ENCODE results near the gene LRRC7. TPM values are rescaled to one million over a fixed set of nuclear protein-coding genes. Genes with fewer than 3 reads are reported as not detected.

Gene LRRC7
- total RNA-seq, 1 donor, result under 0.01 TPM

GRCh38 chr1:69827732-69828131 is 260.0 kb downstream of the LRRC7 start:
- TF ChIP-seq CTCF (IDR thresholded peaks at IDR 0.05; ENCODE audit: extremely low read depth, low read depth, low read length), result no peak
- Histone ChIP-seq H3K27me3 (ENCODE audit: insufficient read depth, low read length) (no peaks in the 10 kb centered on the region), H3K27ac (ENCODE audit: low read depth, low read length) (no peak overlapping the region), H3K79me2 (ENCODE audit: insufficient read depth, low read length) (no peaks in the 10 kb centered on the region), H3K9me3 (ENCODE audit: low read depth, low read length) (no peaks in the 10 kb centered on the region), H3K4me2 (ENCODE audit: insufficient read depth, low read length) (no peak overlapping the region), H3K4me3 (ENCODE audit: insufficient read depth, low read length) (no peak overlapping the region), H2AFZ (ENCODE audit: low read length) (no peak overlapping the region), H4K20me1 (ENCODE audit: insufficient read depth, low read length) (no peaks in the 10 kb centered on the region), H3K36me3 (ENCODE audit: insufficient read depth, low read length) (no peaks in the 10 kb centered on the region), H3K4me1 (ENCODE audit: insufficient read depth, low read length) (no peaks in the 10 kb centered on the region)
- no peak for DNase-seq (ENCODE audit: insufficient read length, low spot score, missing footprints)

GRCh38 chr1:69833536-69833935 is 265.8 kb downstream of the LRRC7 start:
- Histone ChIP-seq H3K4me1 (ENCODE audit: insufficient read depth, low read length) (no peaks in the 10 kb centered on the region), H4K20me1 (ENCODE audit: insufficient read depth, low read length) (no peaks in the 10 kb centered on the region), H3K27me3 (ENCODE audit: insufficient read depth, low read length) (no peaks in the 10 kb centered on the region), H3K79me2 (ENCODE audit: insufficient read depth, low read length) (no peaks in the 10 kb centered on the region), H3K36me3 (ENCODE audit: insufficient read depth, low read length) (no peaks in the 10 kb centered on the region), H2AFZ (ENCODE audit: low read length) (no peak overlapping the region), H3K4me2 (ENCODE audit: insufficient read depth, low read length) (no peak overlapping the region), H3K27ac (ENCODE audit: low read depth, low read length) (no peak overlapping the region), H3K9me3 (ENCODE audit: low read depth, low read length) (no peaks in the 10 kb centered on the region), H3K4me3 (ENCODE audit: insufficient read depth, low read length) (no peak overlapping the region)
- DNase-seq (ENCODE audit: insufficient read length, low spot score, missing footprints), result no peak
- TF ChIP-seq CTCF (IDR thresholded peaks at IDR 0.05; ENCODE audit: extremely low read depth, low read depth, low read length), result no peak

- no peak overlapping the region for H2AFZ ChIP-seq (ENCODE audit: low read length)
- H3K9me3 ChIP-seq (ENCODE audit: low read depth, low read length), result no peaks in the 10 kb centered on the region
- TF ChIP-seq CTCF (IDR thresholded peaks at IDR 0.05; ENCODE audit: extremely low read depth, low read depth, low read length), result no peak
- H3K36me3 ChIP-seq (ENCODE audit: insufficient read depth, low read length), result no peaks in the 10 kb centered on the region
- DNase-seq (ENCODE audit: insufficient read length, low spot score, missing footprints), result no peak
- H3K27ac ChIP-seq (ENCODE audit: low read depth, low read length), result no peak overlapping the region
- H3K4me2 ChIP-seq (ENCODE audit: insufficient read depth, low read length), result no peak overlapping the region
- no peaks in the 10 kb centered on the region for H4K20me1 ChIP-seq (ENCODE audit: insufficient read depth, low read length)
- H3K79me2 ChIP-seq (ENCODE audit: insufficient read depth, low read length), result no peaks in the 10 kb centered on the region
- H3K27me3 ChIP-seq (ENCODE audit: insufficient read depth, low read length), result no peaks in the 10 kb centered on the region
- no peak overlapping the region for H3K4me3 ChIP-seq (ENCODE audit: insufficient read depth, low read length)
- H3K4me1 ChIP-seq (ENCODE audit: insufficient read depth, low read length), result no peaks in the 10 kb centered on the region
Measured at GRCh38 chr1:69834336-69834735, 266.6 kb downstream of the LRRC7 start.

GRCh38 chr1:69835955-69836354 is 268.2 kb downstream of the LRRC7 start:
- no peak for TF ChIP-seq CTCF (IDR thresholded peaks at IDR 0.05; ENCODE audit: extremely low read depth, low read depth, low read length)
- H3K27me3 ChIP-seq (ENCODE audit: insufficient read depth, low read length), result no peaks in the 10 kb centered on the region
- no peak overlapping the region for H3K27ac ChIP-seq (ENCODE audit: low read depth, low read length)
- no peak overlapping the region for H3K4me3 ChIP-seq (ENCODE audit: insufficient read depth, low read length)
- DNase-seq (ENCODE audit: insufficient read length, low spot score, missing footprints), result no peak
- H2AFZ ChIP-seq (ENCODE audit: low read length), result peak overlapping the region; percentile 31
- no peaks in the 10 kb centered on the region for H3K9me3 ChIP-seq (ENCODE audit: low read depth, low read length)
- no peaks in the 10 kb centered on the region for H3K4me1 ChIP-seq (ENCODE audit: insufficient read depth, low read length)
- no peaks in the 10 kb centered on the region for H4K20me1 ChIP-seq (ENCODE audit: insufficient read depth, low read length)
- H3K4me2 ChIP-seq (ENCODE audit: insufficient read depth, low read length), result no peak overlapping the region
- no peaks in the 10 kb centered on the region for H3K36me3 ChIP-seq (ENCODE audit: insufficient read depth, low read length)
- no peaks in the 10 kb centered on the region for H3K79me2 ChIP-seq (ENCODE audit: insufficient read depth, low read length)
